Heart left ventricle (tissue), 13 donors: ENCODE measurements around the gene ASMTL.

Experiments
- POLR2A ChIP-seq, 2 donors: fragments of 450-650 bp; IDR thresholded peaks; one replicate each; pipeline ENCODE4 v1.6.1; 2017; ENCODE audit warnings: antibody characterized with exemption in 2 of 2, mild to moderate bottlenecking in 2 of 2, moderate library complexity in 2 of 2
- TF ChIP-seq, protein P1 (sequence below), 12 donors: fragments of 200-600 bp; sonication (generic) in 4 of 12; IDR thresholded peaks; one replicate each; pipeline versions ENCODE4 v1.5.0 to v1.8.0; 2018 to 2022; ENCODE audit warnings: antibody characterized with exemption in 12 of 12, mild to moderate bottlenecking in 5 of 12
- donor health status: ischemic (EF 13 %, LVEDD 7.1; RV severe dilation, severe dysfunction).
- donor health status: DM: no; HTN: yes; CAD: no.
- donor health status: DM: no; HTN: no; CAD: no.
- donor health status: ischemic (EF 25% LVEDD 6.9; RV normal size, moderate dysfunction).
- donor health status: ischemic (EF 25% LVEDD 5.7; RV mildly dilated, moderate dysfunction).
- donor health status: ischemic (EF 35%, LVEDD 5.7; RV mildly dilated, moderate dysfunction).
- donor health status: nonischemic (EF 11% LVEDD 7.7; RV severe dilation, severe dysfunction).
- donor health status: DM: yes; HTN: yes; CAD: no.
- donor health status: PGD.
- donor health status: ischemic (EF 29% LVEDD 5.4; RV normal size, mild dysfunction).
- donor health status: nonischemic (EF 23%, LVEDD 6.1; RV moderate dilation, normal function).

DNA sequence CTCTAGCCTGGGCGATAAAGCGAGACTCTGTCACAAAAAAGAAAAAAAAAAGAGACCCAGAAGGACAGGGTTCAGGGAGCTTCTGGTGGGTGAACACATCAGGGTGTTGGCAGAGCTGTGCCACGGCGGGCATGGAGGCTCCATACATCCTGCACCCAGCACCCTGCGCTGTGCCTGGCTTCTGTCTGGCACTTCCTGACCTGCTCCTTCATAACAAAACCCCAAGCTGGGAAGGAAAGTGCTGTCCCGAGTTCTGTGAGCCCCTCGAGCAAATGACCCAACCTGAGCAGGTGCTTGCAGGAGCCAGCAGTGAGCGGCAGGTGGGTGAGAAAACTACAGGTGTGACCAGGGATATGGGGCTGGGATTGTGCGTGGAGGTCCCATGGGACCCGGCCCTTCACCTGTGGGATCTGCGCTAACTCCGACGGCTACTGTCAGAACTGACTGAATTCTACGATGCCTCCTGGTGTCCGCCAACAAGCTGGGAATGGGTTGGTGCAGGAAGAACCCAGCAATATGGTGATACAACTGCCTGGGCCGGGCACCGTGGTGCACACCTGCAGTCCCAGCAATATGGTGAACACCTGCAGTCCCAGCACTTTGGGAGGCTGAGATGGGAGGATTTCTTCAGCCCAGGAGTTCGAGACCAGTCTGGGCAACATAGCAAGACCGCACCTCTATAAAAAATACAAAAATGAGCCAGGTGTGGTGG lies 18.9 kb downstream of the ASMTL start:
- TF ChIP-seq, protein P1, sequence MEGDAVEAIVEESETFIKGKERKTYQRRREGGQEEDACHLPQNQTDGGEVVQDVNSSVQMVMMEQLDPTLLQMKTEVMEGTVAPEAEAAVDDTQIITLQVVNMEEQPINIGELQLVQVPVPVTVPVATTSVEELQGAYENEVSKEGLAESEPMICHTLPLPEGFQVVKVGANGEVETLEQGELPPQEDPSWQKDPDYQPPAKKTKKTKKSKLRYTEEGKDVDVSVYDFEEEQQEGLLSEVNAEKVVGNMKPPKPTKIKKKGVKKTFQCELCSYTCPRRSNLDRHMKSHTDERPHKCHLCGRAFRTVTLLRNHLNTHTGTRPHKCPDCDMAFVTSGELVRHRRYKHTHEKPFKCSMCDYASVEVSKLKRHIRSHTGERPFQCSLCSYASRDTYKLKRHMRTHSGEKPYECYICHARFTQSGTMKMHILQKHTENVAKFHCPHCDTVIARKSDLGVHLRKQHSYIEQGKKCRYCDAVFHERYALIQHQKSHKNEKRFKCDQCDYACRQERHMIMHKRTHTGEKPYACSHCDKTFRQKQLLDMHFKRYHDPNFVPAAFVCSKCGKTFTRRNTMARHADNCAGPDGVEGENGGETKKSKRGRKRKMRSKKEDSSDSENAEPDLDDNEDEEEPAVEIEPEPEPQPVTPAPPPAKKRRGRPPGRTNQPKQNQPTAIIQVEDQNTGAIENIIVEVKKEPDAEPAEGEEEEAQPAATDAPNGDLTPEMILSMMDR (IDR thresholded peaks at IDR 0.05) = no peak
- TF ChIP-seq POLR2A (IDR thresholded peaks at IDR 0.05) = no peak
